Liver (tissue), 9 donors: ENCODE data around the gene DBH. TPM values are rescaled to one million over a fixed set of nuclear protein-coding genes. Genes with fewer than 3 reads are reported as not detected.

ENCODE experiments used
- DNase-seq: peaks from one replicate; pipeline ENCODE4 v3.0.0-alpha.2; 2017; ENCODE audit warnings: low spot score
- H3K27ac ChIP-seq, 2 donors: one replicate each; pipeline ENCODE4 v1.7.0; 2013; ENCODE audit warnings: inconsistent platforms in 2 of 2, low read length in 2 of 2, control low read depth in 1 of 2, low read depth in 1 of 2, mild to moderate bottlenecking in 1 of 2
- H3K27me3 ChIP-seq, 4 donors: one replicate each; pipeline versions ENCODE4 v1.6.1 to v1.7.0; 2013; ENCODE audit warnings: low read length in 3 of 4, inconsistent platforms in 1 of 4, mild to moderate bottlenecking in 1 of 4, moderate library complexity in 1 of 4; ENCODE audit not compliant: control insufficient read depth in 4 of 4, insufficient read depth in 4 of 4
- H3K36me3 ChIP-seq, 4 donors: one replicate each; pipeline versions ENCODE4 v1.6.1 to v1.7.0; 2013; ENCODE audit warnings: low read length in 3 of 4, mild to moderate bottlenecking in 3 of 4, low read depth in 1 of 4, moderate library complexity in 1 of 4; ENCODE audit not compliant: control insufficient read depth in 4 of 4, insufficient read depth in 3 of 4
- H3K4me1 ChIP-seq, 4 donors: one replicate each; pipeline versions ENCODE4 v1.6.1 to v1.7.0; 2013; ENCODE audit warnings: low read length in 3 of 4, mild to moderate bottlenecking in 3 of 4, moderate library complexity in 1 of 4; ENCODE audit not compliant: control insufficient read depth in 4 of 4, insufficient read depth in 4 of 4
- H3K4me3 ChIP-seq, 3 donors: one replicate each; pipeline versions ENCODE4 v1.6.1 to v1.7.0; 2013; ENCODE audit warnings: low read length in 3 of 3, control low read depth in 1 of 3, low read depth in 1 of 3, mild to moderate bottlenecking in 1 of 3
- H3K9ac ChIP-seq, 2 donors: one replicate each; pipeline ENCODE4 v1.7.0; 2013; ENCODE audit warnings: low read length in 2 of 2, mild to moderate bottlenecking in 2 of 2, moderate library complexity in 2 of 2, control low read depth in 1 of 2, low read depth in 1 of 2
- H3K9me3 ChIP-seq, 4 donors: one replicate each; pipeline versions ENCODE4 v1.6.1 to v1.7.0; 2013; ENCODE audit warnings: low read length in 3 of 4; ENCODE audit not compliant: control insufficient read depth in 4 of 4
- EGR1 ChIP-seq, 2 donors: IDR thresholded peaks; 2 replicates each; pipeline ENCODE4 v1.6.1; 2016 to 2018; ENCODE audit warnings: antibody characterized with exemption in 2 of 2, low read depth in 2 of 2
- FOXA1 ChIP-seq: IDR thresholded peaks from 2 replicates; pipeline ENCODE4 v1.6.1; 2016; ENCODE audit warnings: antibody characterized with exemption
- GABPA ChIP-seq, 2 donors: IDR thresholded peaks in 1 of 2; conservative IDR thresholded peaks in 1 of 2; 2 replicates each; pipeline ENCODE4 v1.6.1; 2016; ENCODE audit warnings: antibody characterized with exemption in 2 of 2, mild to moderate bottlenecking in 1 of 2, moderate library complexity in 1 of 2
- HNF4A ChIP-seq, 2 donors: conservative IDR thresholded peaks; 2 replicates each; pipeline ENCODE4 v1.6.1; 2016; ENCODE audit warnings: antibody characterized with exemption in 2 of 2, mild to moderate bottlenecking in 2 of 2
- JUND ChIP-seq, 2 donors: IDR thresholded peaks; 2 replicates each; pipeline ENCODE4 v1.6.1; 2016; ENCODE audit warnings: antibody characterized with exemption in 2 of 2
- NR2F2 ChIP-seq: IDR thresholded peaks from 2 replicates; pipeline ENCODE4 v1.6.1; 2016; ENCODE audit warnings: antibody characterized with exemption
- RAD21 ChIP-seq, 2 donors: IDR thresholded peaks; 2 replicates each; pipeline ENCODE4 v1.6.1; 2016; ENCODE audit warnings: antibody characterized with exemption in 2 of 2, mild to moderate bottlenecking in 2 of 2
- RXRA ChIP-seq, 2 donors: IDR thresholded peaks; 2 replicates each; pipeline ENCODE4 v1.6.1; 2017 to 2018; ENCODE audit warnings: antibody characterized with exemption in 2 of 2, mild to moderate bottlenecking in 1 of 2
- SP1 ChIP-seq: IDR thresholded peaks from 2 replicates; pipeline ENCODE4 v1.6.1; 2018; ENCODE audit warnings: antibody characterized with exemption, mild to moderate bottlenecking
- TAF1 ChIP-seq: conservative IDR thresholded peaks from 2 replicates; pipeline ENCODE4 v1.6.1; 2016; ENCODE audit warnings: antibody characterized with exemption, mild to moderate bottlenecking
- YY1 ChIP-seq: IDR thresholded peaks from 2 replicates; pipeline ENCODE4 v1.6.1; 2016; ENCODE audit warnings: antibody characterized with exemption, mild to moderate bottlenecking
- WGBS: extraction: QIAGEN DNeasy Blood & Tissue Kit; methylation state at CpG from one replicate; pipeline ENCODE4 v1.1.7; 2013; 5-methylcytosine and 5-hydroxymethylcytosine counted together
- polyA plus RNA-seq, 2 donors: library from polyadenylated mRNA; stranded (reverse) in 1 of 2; unstranded in 1 of 2; fragments of 200-250 nt in 1 of 2; fragments of >200 nt in 1 of 2; fragmentation: Nextera tagmentation in 1 of 2; extraction: Ambion mirVana in 1 of 2; gene quantifications; one replicate each; pipeline versions ENCODE4 v1.2.1 to v1.2.3, GENCODE V29; 2013 to 2015
- total RNA-seq, 2 donors: library from RNA; depleted of rRNA; stranded (reverse); fragments of >200 nt; gene quantifications; one replicate each; pipeline ENCODE4 v1.2.3, GENCODE V29; 2014
- TF ChIP-seq, protein P1 (sequence below): IDR thresholded peaks from 2 replicates; pipeline ENCODE4 v1.6.1; 2016; ENCODE audit warnings: antibody characterized with exemption, mild to moderate bottlenecking
- TF ChIP-seq, protein P2 (sequence below): IDR thresholded peaks from 2 replicates; pipeline ENCODE4 v1.6.1; 2016; ENCODE audit warnings: antibody characterized with exemption
- TF ChIP-seq, protein P3 (sequence below): IDR thresholded peaks from 2 replicates; pipeline ENCODE4 v1.6.1; 2016; ENCODE audit warnings: antibody characterized with exemption
- donor health status: healthy.
- donor health status: healthy.
- donor health status: healthy.
- donor health status: healthy.
- donor health status: healthy.

DBH gene
- total and polyA plus RNA-seq, 4 donors = 0.37 to 21.2 (median 2.5) TPM

DNA sequence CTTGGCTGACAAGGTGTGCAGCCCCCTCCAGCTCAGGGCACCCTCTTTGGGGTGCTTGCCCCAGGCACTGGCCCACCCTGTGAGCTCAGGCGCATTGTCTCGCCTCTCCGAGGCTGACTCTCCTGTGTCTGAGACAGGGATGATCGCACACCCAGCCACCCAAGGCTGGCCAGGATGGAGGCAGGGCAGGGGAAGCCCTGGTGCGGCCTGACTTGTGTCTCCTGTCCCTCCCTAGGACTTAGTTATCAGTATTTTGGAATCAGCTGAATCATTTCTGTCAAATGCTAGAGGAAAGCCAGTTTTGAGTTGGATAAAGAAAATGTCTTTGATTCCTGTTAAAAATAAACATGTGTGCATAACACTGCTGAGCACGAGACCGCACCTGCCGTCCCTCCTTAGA, 2.5 kb upstream of the DBH start:
- Histone ChIP-seq H3K36me3 (no peaks in the 10 kb centered on the region), H3K27ac (peak overlapping the region in 1 of 2 donors; percentile 29), H3K27me3 (no peaks in the 10 kb centered on the region), H3K4me3 (no peak overlapping the region), H3K9me3 (no peaks in the 10 kb centered on the region), H3K9ac (no peak overlapping the region), H3K4me1 (no peaks in the 10 kb centered on the region)
- WGBS = 69% methylated on average over 8 of the region's 8 CpGs
- TF ChIP-seq, protein P1, sequence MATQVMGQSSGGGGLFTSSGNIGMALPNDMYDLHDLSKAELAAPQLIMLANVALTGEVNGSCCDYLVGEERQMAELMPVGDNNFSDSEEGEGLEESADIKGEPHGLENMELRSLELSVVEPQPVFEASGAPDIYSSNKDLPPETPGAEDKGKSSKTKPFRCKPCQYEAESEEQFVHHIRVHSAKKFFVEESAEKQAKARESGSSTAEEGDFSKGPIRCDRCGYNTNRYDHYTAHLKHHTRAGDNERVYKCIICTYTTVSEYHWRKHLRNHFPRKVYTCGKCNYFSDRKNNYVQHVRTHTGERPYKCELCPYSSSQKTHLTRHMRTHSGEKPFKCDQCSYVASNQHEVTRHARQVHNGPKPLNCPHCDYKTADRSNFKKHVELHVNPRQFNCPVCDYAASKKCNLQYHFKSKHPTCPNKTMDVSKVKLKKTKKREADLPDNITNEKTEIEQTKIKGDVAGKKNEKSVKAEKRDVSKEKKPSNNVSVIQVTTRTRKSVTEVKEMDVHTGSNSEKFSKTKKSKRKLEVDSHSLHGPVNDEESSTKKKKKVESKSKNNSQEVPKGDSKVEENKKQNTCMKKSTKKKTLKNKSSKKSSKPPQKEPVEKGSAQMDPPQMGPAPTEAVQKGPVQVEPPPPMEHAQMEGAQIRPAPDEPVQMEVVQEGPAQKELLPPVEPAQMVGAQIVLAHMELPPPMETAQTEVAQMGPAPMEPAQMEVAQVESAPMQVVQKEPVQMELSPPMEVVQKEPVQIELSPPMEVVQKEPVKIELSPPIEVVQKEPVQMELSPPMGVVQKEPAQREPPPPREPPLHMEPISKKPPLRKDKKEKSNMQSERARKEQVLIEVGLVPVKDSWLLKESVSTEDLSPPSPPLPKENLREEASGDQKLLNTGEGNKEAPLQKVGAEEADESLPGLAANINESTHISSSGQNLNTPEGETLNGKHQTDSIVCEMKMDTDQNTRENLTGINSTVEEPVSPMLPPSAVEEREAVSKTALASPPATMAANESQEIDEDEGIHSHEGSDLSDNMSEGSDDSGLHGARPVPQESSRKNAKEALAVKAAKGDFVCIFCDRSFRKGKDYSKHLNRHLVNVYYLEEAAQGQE = no peak
- TF ChIP-seq RAD21 (IDR thresholded peaks at IDR 0.05) = no peak
- no peak for DNase-seq

DNA sequence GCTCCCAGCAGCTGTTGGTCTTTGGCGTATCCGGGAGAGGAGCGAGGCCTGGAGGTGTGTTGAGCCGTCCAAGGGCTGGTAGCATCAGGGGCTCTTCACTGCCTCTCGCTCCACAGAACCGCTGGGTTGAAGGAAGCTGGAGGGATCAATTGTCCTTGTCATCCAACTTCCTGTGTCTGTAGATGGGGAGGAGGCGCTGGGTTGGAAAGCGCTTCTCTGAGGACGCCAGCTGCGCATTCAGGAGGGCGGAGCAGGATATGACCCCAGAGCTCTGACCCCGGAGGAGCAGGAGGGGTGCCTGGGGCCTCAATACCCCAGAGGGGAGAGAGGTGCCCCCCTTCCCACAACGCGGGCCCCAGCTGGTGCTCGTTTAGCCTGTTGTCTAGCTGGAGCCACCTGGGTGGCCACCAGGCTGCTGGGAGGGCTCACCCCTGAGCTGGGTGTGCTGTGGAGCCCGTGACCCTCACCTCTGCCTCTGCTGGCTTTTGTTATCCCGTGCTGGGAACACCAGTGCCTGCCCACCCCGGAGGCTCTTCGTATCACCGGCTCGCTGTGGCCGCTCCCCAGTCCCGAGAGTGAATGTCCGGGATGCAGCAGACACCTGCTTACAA, 2.0 kb upstream of the DBH start:
- DNase-seq = no peak

DNA sequence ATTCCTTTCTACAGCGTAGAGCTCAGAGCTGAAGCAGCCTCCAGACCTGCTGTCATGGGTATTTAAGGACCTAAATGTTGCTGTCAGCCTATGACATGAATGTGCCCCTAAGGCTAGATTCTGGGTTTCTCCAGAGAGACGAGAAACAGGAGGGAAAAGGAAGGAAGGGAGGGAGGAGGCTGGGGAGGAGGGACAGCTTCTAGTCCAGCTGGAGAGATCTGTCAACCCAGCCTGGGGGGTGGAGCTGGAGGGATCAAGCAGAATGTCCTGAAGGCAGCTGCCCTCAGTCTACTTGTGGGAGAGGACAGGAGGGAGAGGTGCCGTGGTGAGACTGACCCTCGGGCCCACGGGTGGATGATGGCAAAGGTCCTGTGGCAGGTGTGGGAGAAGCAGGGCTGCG, 1.1 kb upstream of the DBH start:
- H3K27me3 ChIP-seq = no peaks in the 10 kb centered on the region
- WGBS = 65% methylated on average over 6 of the region's 6 CpGs
- TF ChIP-seq, protein P1 = no peak
- no peak for TF ChIP-seq HNF4A (conservative IDR thresholded peaks at IDR 0.05)
- TF ChIP-seq JUND (IDR thresholded peaks at IDR 0.05) = no peak
- no peak for TF ChIP-seq SP1
- TF ChIP-seq TAF1 = no peak
- no peak for TF ChIP-seq FOXA1
- TF ChIP-seq RXRA (IDR thresholded peaks at IDR 0.05) = no peak
- TF ChIP-seq EGR1 (IDR thresholded peaks at IDR 0.05; ENCODE audit: low read depth in 2 of 2) = no peak
- TF ChIP-seq, protein P2, sequence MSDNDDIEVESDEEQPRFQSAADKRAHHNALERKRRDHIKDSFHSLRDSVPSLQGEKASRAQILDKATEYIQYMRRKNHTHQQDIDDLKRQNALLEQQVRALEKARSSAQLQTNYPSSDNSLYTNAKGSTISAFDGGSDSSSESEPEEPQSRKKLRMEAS = no peak
- TF ChIP-seq, protein P3, sequence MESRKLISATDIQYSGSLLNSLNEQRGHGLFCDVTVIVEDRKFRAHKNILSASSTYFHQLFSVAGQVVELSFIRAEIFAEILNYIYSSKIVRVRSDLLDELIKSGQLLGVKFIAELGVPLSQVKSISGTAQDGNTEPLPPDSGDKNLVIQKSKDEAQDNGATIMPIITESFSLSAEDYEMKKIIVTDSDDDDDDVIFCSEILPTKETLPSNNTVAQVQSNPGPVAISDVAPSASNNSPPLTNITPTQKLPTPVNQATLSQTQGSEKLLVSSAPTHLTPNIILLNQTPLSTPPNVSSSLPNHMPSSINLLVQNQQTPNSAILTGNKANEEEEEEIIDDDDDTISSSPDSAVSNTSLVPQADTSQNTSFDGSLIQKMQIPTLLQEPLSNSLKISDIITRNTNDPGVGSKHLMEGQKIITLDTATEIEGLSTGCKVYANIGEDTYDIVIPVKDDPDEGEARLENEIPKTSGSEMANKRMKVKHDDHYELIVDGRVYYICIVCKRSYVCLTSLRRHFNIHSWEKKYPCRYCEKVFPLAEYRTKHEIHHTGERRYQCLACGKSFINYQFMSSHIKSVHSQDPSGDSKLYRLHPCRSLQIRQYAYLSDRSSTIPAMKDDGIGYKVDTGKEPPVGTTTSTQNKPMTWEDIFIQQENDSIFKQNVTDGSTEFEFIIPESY = no peak
- TF ChIP-seq YY1 = no peak
- no peak for TF ChIP-seq GABPA (IDR thresholded peaks at IDR 0.05 in 1 of 2, conservative IDR thresholded peaks at IDR 0.05 in 1 of 2)
- H3K36me3 ChIP-seq = no peaks in the 10 kb centered on the region
- H3K9me3 ChIP-seq = no peaks in the 10 kb centered on the region
- H3K4me1 ChIP-seq = no peaks in the 10 kb centered on the region
- no peak overlapping the region for H3K4me3 ChIP-seq
- peak overlapping the region in 1 of 2 donors; percentile 46 for H3K27ac ChIP-seq
- no peak for DNase-seq
- H3K9ac ChIP-seq = no peak overlapping the region

More for the DNA sequence above, 2.0 kb upstream of the DBH start:
- Histone ChIP-seq H3K4me1 (no peaks in the 10 kb centered on the region), H3K36me3 (no peaks in the 10 kb centered on the region), H3K4me3 (no peak overlapping the region), H3K9me3 (no peaks in the 10 kb centered on the region), H3K27ac (peak overlapping the region; percentile 29 to 46), H3K27me3 (no peaks in the 10 kb centered on the region), H3K9ac (no peak overlapping the region)
- TF ChIP-seq SP1 (no peak), NR2F2 (peak; percentile 74)
- 54% methylated on average over 24 of the region's 24 CpGs for WGBS
